H1 (cell line): Measurements from ENCODE around the gene VSIG10. TPM values are rescaled to one million over a fixed set of nuclear protein-coding genes. Genes with fewer than 3 reads are reported as not detected.

Source experiments
- CTCF ChIA-PET: fragments of 300-600 bp; sonication (Branson Sonifier 250); formaldehyde crosslinking; loops from one replicate; lab custom pipeline; 2021; ENCODE audit not compliant: partially characterized antibody; lab: Charles Lee
- POLR2A ChIA-PET: fragments of 300-600 bp; sonication (Branson Sonifier 250); formaldehyde crosslinking; loops from one replicate; lab custom pipeline; 2021; ENCODE audit warnings: inconsistent platforms; ENCODE audit not compliant: partially characterized antibody; lab: Charles Lee
- DNase-seq, 2 experiments: peaks; one replicate each; pipeline versions ENCODE4 v3.0.0 to v3.0.0-alpha.2; 2010 to 2022; ENCODE audit warnings: low spot score in 2 of 2, low read depth in 1 of 2, mixed read lengths in 1 of 2
- FAIRE-seq: peaks from 2 replicates; lab custom pipeline; 2011; peaks lifted over from hg19 to GRCh38; lab: Jason Lieb, UNC
- H2AFZ ChIP-seq: 2 replicates; pipeline ENCODE4 v1.8.1; 2012; ENCODE audit warnings: low read length, inconsistent platforms
- H2AK5ac ChIP-seq: 2 replicates; pipeline ENCODE4 v1.6.1; 2013; ENCODE audit warnings: low read depth, low read length
- H2BK120ac ChIP-seq: replicated peaks from 2 replicates; pipeline ENCODE3; 2013; ENCODE audit warnings: low read depth, low read length, inconsistent platforms
- H2BK12ac ChIP-seq: 2 replicates; pipeline ENCODE4 v1.6.1; 2013; ENCODE audit warnings: low read depth, low read length
- H2BK15ac ChIP-seq: 2 replicates; pipeline ENCODE4 v1.6.1; 2013; ENCODE audit warnings: low read length
- H2BK20ac ChIP-seq: 2 replicates; pipeline ENCODE4 v1.6.1; 2013; ENCODE audit warnings: low read length
- H2BK5ac ChIP-seq: 2 replicates; pipeline ENCODE4 v1.6.1; 2013; ENCODE audit warnings: low read depth, low read length
- H3K14ac ChIP-seq: 2 replicates; pipeline ENCODE4 v1.6.1; 2013; ENCODE audit warnings: inconsistent platforms; ENCODE audit not compliant: insufficient read length
- H3K18ac ChIP-seq: 2 replicates; pipeline ENCODE4 v1.6.1; 2013; ENCODE audit warnings: low read length; ENCODE audit errors: extremely low read depth
- H3K23ac ChIP-seq: 2 replicates; pipeline ENCODE4 v1.6.1; 2013; ENCODE audit warnings: inconsistent platforms; ENCODE audit not compliant: insufficient read length
- H3K23me2 ChIP-seq: 2 replicates; pipeline ENCODE4 v1.6.1; 2013; ENCODE audit warnings: low read depth, low read length
- H3K27ac ChIP-seq: 2 replicates; pipeline ENCODE4 v1.6.1; 2011; ENCODE audit warnings: low read depth, low read length, inconsistent platforms
- H3K27me3 ChIP-seq, 4 experiments: replicated peaks in 1 of 4; 1 replicate in 1 of 4; 2 replicates in 3 of 4; pipeline versions ENCODE4 v1.6.1 to v1.8.1; 2011 to 2013; ENCODE audit warnings: low read length in 3 of 4, mild to moderate bottlenecking in 3 of 4, inconsistent platforms in 2 of 4, mixed read lengths in 2 of 4, moderate library complexity in 1 of 4; ENCODE audit not compliant: control insufficient read depth in 3 of 4, insufficient read depth in 3 of 4; ENCODE audit errors: extremely low read depth in 1 of 4
- H3K36me3 ChIP-seq, 4 experiments: 2 replicates each; pipeline versions ENCODE4 v1.6.1 to v1.8.1; 2011 to 2013; ENCODE audit warnings: mild to moderate bottlenecking in 4 of 4, low read length in 3 of 4, moderate library complexity in 2 of 4, control low read depth in 1 of 4, inconsistent platforms in 1 of 4; ENCODE audit not compliant: insufficient read depth in 4 of 4, control insufficient read depth in 2 of 4
- H3K4ac ChIP-seq: replicated peaks from 2 replicates; pipeline ENCODE3; 2013; ENCODE audit warnings: low read length, low read depth, mixed read lengths, inconsistent platforms; ENCODE audit not compliant: insufficient read length
- H3K4me1 ChIP-seq, 4 experiments: replicated peaks in 1 of 4; 1 replicate in 1 of 4; 2 replicates in 3 of 4; pipeline versions ENCODE4 v1.6.1 to v1.8.1; 2011 to 2013; ENCODE audit warnings: low read length in 3 of 4, inconsistent platforms in 2 of 4, mixed read lengths in 1 of 4; ENCODE audit not compliant: insufficient read depth in 4 of 4, control insufficient read depth in 3 of 4
- H3K4me2 ChIP-seq, 2 experiments: 2 replicates each; pipeline versions ENCODE4 v1.6.1 to v1.8.1; 2011 to 2013; ENCODE audit warnings: low read depth in 2 of 2, low read length in 2 of 2, control low read depth in 1 of 2, inconsistent platforms in 1 of 2, mild to moderate bottlenecking in 1 of 2; ENCODE audit not compliant: insufficient read depth in 1 of 2
- H3K4me3 ChIP-seq, 4 experiments: fragments of 200-600, 300-600 bp in 1 of 4; sonication (generic), shearing (Covaris generic), sonication (Bioruptor Twin) in 1 of 4; 2 replicates each; pipeline versions ENCODE4 v1.5.1 to v1.8.1; 2011 to 2016; ENCODE audit warnings: low read length in 4 of 4, low read depth in 3 of 4, control low read depth in 2 of 4, inconsistent platforms in 2 of 4, mild to moderate bottlenecking in 2 of 4, mixed read lengths in 1 of 4, moderate library complexity in 1 of 4; ENCODE audit not compliant: insufficient read depth in 2 of 4; ENCODE audit errors: extremely low read depth in 1 of 4
- H3K56ac ChIP-seq: replicated peaks from 2 replicates; pipeline ENCODE3; 2013; ENCODE audit warnings: low read depth, mild to moderate bottlenecking, mixed read lengths, low read length, inconsistent platforms; ENCODE audit not compliant: insufficient read length
- H3K79me1 ChIP-seq: 2 replicates; pipeline ENCODE4 v1.6.1; 2013; ENCODE audit warnings: low read depth, low read length, control low read depth
- H3K79me2 ChIP-seq, 2 experiments: 2 replicates each; pipeline versions ENCODE4 v1.6.1 to v1.8.1; 2012 to 2013; ENCODE audit warnings: low read length in 2 of 2, mild to moderate bottlenecking in 2 of 2, inconsistent platforms in 1 of 2; ENCODE audit not compliant: insufficient read depth in 2 of 2, control insufficient read depth in 1 of 2
- H3K9ac ChIP-seq, 4 experiments: replicated peaks in 1 of 4; 1 replicate in 1 of 4; 2 replicates in 3 of 4; pipeline versions ENCODE4 v1.6.1 to v1.8.1; 2011 to 2013; ENCODE audit warnings: low read depth in 3 of 4, low read length in 3 of 4, control low read depth in 2 of 4, mild to moderate bottlenecking in 2 of 4, moderate library complexity in 2 of 4, inconsistent platforms in 1 of 4; ENCODE audit errors: extremely low read depth in 1 of 4
- H3K9me3 ChIP-seq, 2 experiments: 2 replicates each; pipeline versions ENCODE4 v1.6.1 to v1.8.1; 2012 to 2013; ENCODE audit warnings: mild to moderate bottlenecking in 2 of 2, moderate library complexity in 2 of 2, control low read depth in 1 of 2, inconsistent platforms in 1 of 2, low read depth in 1 of 2, low read length in 1 of 2, mixed read lengths in 1 of 2; ENCODE audit not compliant: insufficient read depth in 2 of 2
- H4K20me1 ChIP-seq, 2 experiments: replicated peaks in 1 of 2; 2 replicates each; pipeline versions ENCODE3 to v1.8.1; 2011 to 2013; ENCODE audit warnings: inconsistent platforms in 2 of 2, low read length in 2 of 2, mild to moderate bottlenecking in 1 of 2; ENCODE audit not compliant: insufficient read depth in 2 of 2, control insufficient read depth in 1 of 2
- H4K5ac ChIP-seq: 2 replicates; pipeline ENCODE4 v1.6.1; 2013; ENCODE audit warnings: low read length, low read depth, mixed read lengths, inconsistent platforms; ENCODE audit not compliant: insufficient read length
- H4K8ac ChIP-seq: 2 replicates; pipeline ENCODE4 v1.8.0; 2013; ENCODE audit warnings: mild to moderate bottlenecking, moderate library complexity, low read length, inconsistent platforms; ENCODE audit not compliant: insufficient read depth; ENCODE audit errors: extremely low read depth
- H4K91ac ChIP-seq: replicated peaks from 2 replicates; pipeline ENCODE3; 2013; ENCODE audit warnings: low read length, mixed read lengths, inconsistent platforms; ENCODE audit not compliant: insufficient read length
- CHD2 ChIP-seq: IDR thresholded peaks from 2 replicates; pipeline ENCODE4 v1.6.1; 2012; ENCODE audit warnings: low read length, improper control_type of control experiment
- EP300 ChIP-seq, 2 experiments: IDR thresholded peaks; 1 replicate in 1 of 2; 2 replicates in 1 of 2; pipeline ENCODE4 v1.6.1; 2011 to 2012; ENCODE audit warnings: low read depth in 2 of 2, low read length in 2 of 2, mild to moderate bottlenecking in 2 of 2, borderline replicate concordance in 1 of 2, inconsistent platforms in 1 of 2, moderate library complexity in 1 of 2
- GTF2F1 ChIP-seq: IDR thresholded peaks from 2 replicates; pipeline ENCODE4 v1.6.1; 2012; ENCODE audit warnings: low read depth, low read length, improper control_type of control experiment, borderline replicate concordance
- HDAC2 ChIP-seq, 2 experiments: fragments of 300-600 bp in 1 of 2; sonication (generic) in 1 of 2; IDR thresholded peaks; 2 replicates each; pipeline ENCODE4 v1.6.1; 2011 to 2012; ENCODE audit warnings: low read depth in 2 of 2, low read length in 2 of 2, mild to moderate bottlenecking in 2 of 2, moderate library complexity in 2 of 2, borderline replicate concordance in 1 of 2, inconsistent platforms in 1 of 2
- HDAC6 ChIP-seq: IDR thresholded peaks from one replicate; pipeline ENCODE4 v1.7.1; 2012; ENCODE audit warnings: low read depth, mild to moderate bottlenecking, inconsistent platforms, low read length, moderate library complexity
- RFX5 ChIP-seq: IDR thresholded peaks from 2 replicates; pipeline ENCODE4 v1.6.1; 2011; ENCODE audit warnings: low read depth, low read length, improper control_type of control experiment, borderline replicate concordance
- SAP30 ChIP-seq: fragments of 300-600 bp; sonication (generic); IDR thresholded peaks from 2 replicates; pipeline ENCODE4 v1.7.1; 2012; ENCODE audit warnings: low read length, moderate library complexity, mild to moderate bottlenecking, inconsistent platforms; ENCODE audit not compliant: insufficient read depth, insufficient replicate concordance
- SP2 ChIP-seq: IDR thresholded peaks from 2 replicates; pipeline ENCODE4 v1.6.1; 2012; ENCODE audit warnings: mild to moderate bottlenecking, low read length, inconsistent platforms
- SUZ12 ChIP-seq: fragments of 200-600 bp; sonication (generic); IDR thresholded peaks from 2 replicates; pipeline ENCODE4 v1.6.1; 2012; ENCODE audit warnings: mild to moderate bottlenecking, inconsistent platforms, low read length, moderate library complexity, mixed read lengths
- YY1 ChIP-seq: IDR thresholded peaks from 2 replicates; pipeline ENCODE4 v1.6.1; 2011; ENCODE audit warnings: low read depth, mild to moderate bottlenecking, low read length
- ZNF274 ChIP-seq: IDR thresholded peaks from 2 replicates; pipeline ENCODE4 v1.7.0; 2012; ENCODE audit warnings: low read length, borderline replicate concordance; ENCODE audit errors: extremely low read depth
- WGBS, 2 experiments: shearing (Covaris generic) in 1 of 2; methylation state at CpG; one replicate each; pipeline versions ENCODE4 v1.1.6 to v1.1.7; 2013 to 2015; ENCODE audit warnings: low lambda C conversion rate in 2 of 2, mixed read lengths in 2 of 2, inconsistent platforms in 1 of 2, low coverage in 1 of 2, missing lambda C conversion rate in 1 of 2; ENCODE audit not compliant: insufficient replicate concordance in 2 of 2, insufficient coverage in 1 of 2, insufficient read length in 1 of 2; ENCODE audit errors: extremely low coverage in 1 of 2, missing lambda C conversion rate in 1 of 2; 5-methylcytosine and 5-hydroxymethylcytosine counted together
- polyA plus RNA-seq, 7 experiments: library from polyadenylated mRNA; depleted of rRNA in 3 of 7; stranded (reverse) in 5 of 7; unstranded in 2 of 7; fragments of >200 nt in 5 of 7; fragments of 200-250 nt in 2 of 7; gene quantifications; 1 replicate in 5 of 7; 2 replicates in 1 of 7; 4 replicates in 1 of 7; pipeline versions ENCODE4 v1.2.1 to v1.2.3, GENCODE V29; 2011 to 2013; ENCODE audit warnings: missing spikeins in 2 of 7, mixed read lengths in 2 of 7
- total RNA-seq: library from RNA; stranded (reverse); fragmentation: NEBNext Ultra II Directional; extraction: Animal tissue kit (Norgen Biotek cat#: 25700); gene quantifications from 2 replicates; pipeline ENCODE4 v1.2.1, GENCODE V29; 2021
- TF ChIP-seq, protein P1 (sequence below): IDR thresholded peaks from 2 replicates; pipeline ENCODE4 v1.6.1; 2011; ENCODE audit warnings: low read depth, mild to moderate bottlenecking, low read length; ENCODE audit not compliant: insufficient read depth

The VSIG10 gene
- total and polyA plus RNA-seq, 2 of the 8 experiments (the other 6 are each of a cell fraction or from before 2014, with no cell fraction given): 34.4 to 93.6 TPM

DNA sequence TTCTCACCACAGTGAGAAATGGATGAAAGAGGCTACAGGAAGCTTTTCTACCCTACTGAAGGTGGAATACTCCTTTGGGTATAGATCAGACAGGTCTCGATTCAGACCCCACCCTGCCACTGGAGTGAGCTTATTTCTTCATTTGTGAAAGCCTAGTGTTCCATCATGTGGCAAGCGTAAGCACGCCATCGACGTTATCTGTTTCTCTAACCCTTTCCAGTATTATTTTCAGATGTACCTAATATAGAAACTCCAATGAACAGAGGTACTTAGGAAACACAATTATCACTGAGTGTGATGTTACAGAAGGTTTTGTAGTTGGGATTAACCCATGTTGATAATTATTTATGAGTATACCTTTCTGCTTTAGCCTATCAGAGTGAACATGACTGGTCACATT, 44.5 kb upstream of the VSIG10 start:
- no peak overlapping the region for H2AFZ ChIP-seq
- CTCF ChIA-PET: interaction anchor here (0.8 to 1.2 kb wide), 2 partner anchors 8 to 12 kb away, joined by 3 to 4 read pairs; partner anchors contain the start of gene PEBP1
- no peak overlapping the region for H3K9ac ChIP-seq
- H2BK15ac ChIP-seq: no peak overlapping the region
- no peak overlapping the region for H2BK12ac ChIP-seq
- no peak overlapping the region for H4K5ac ChIP-seq
- no peaks in the 10 kb centered on the region; the same call in none of the 2 replicates for H3K79me1 ChIP-seq
- H3K23me2 ChIP-seq: no peaks in the 10 kb centered on the region
- H3K79me2 ChIP-seq: no peaks in the 10 kb centered on the region
- 99% methylated on average over 5 of the region's 5 CpGs; no CpG with 5 or more reads in 1 of the 2 experiments for WGBS, 2 experiments
- no peak overlapping the region for H3K14ac ChIP-seq
- peaks cover 3 to 7% of the 10 kb centered on the region in 2 experiments for H4K20me1 ChIP-seq
- no peak overlapping the region for H3K27ac ChIP-seq
- no peak overlapping the region for H3K23ac ChIP-seq
- no peak overlapping the region for H2BK120ac ChIP-seq
- POLR2A ChIA-PET: interaction anchor here (0.9 to 9.3 kb wide), 8 partner anchors 7 to 82 kb away, joined by 3 to 83 read pairs (median 6); partner anchors contain the start of gene PEBP1
- H3K4me2 ChIP-seq: no peak overlapping the region
- no peak overlapping the region for H2BK5ac ChIP-seq
- no peak overlapping the region for H3K18ac ChIP-seq
- no peak overlapping the region for H2BK20ac ChIP-seq
- H2AK5ac ChIP-seq: no peak overlapping the region
- peaks cover 10 to 52% (median 29%) of the 10 kb centered on the region in 4 experiments for H3K36me3 ChIP-seq
- H3K4ac ChIP-seq: no peak overlapping the region
- H4K8ac ChIP-seq: no peak overlapping the region
- no peak overlapping the region for H4K91ac ChIP-seq
- no peak for DNase-seq
- no peaks in the 10 kb centered on the region for H3K4me1 ChIP-seq
- no peak overlapping the region for H3K56ac ChIP-seq
- no peak for FAIRE-seq
- H3K4me3 ChIP-seq: no peak overlapping the region
- no peaks in the 10 kb centered on the region for H3K9me3 ChIP-seq
- H3K27me3 ChIP-seq: no peaks in the 10 kb centered on the region
- TF ChIP-seq, protein P1, sequence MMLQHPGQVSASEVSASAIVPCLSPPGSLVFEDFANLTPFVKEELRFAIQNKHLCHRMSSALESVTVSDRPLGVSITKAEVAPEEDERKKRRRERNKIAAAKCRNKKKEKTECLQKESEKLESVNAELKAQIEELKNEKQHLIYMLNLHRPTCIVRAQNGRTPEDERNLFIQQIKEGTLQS: no peak
- TF ChIP-seq HDAC2 (IDR thresholded peaks at IDR 0.05; ENCODE audit: borderline replicate concordance in 1 of 2, low read depth in 2 of 2, low read length in 2 of 2) (no peak), HDAC6 (no peak), YY1 (no peak), ZNF274 (no peak), SUZ12 (no peak), EP300 (IDR thresholded peaks at IDR 0.05; ENCODE audit: borderline replicate concordance in 1 of 2, low read depth in 2 of 2, low read length in 2 of 2) (no peak), SP2 (no peak), SAP30 (no peak), RFX5 (no peak), GTF2F1 (no peak), CHD2 (no peak)
